Psoas muscle (tissue), 8 donors: ENCODE results near the gene SH3BP2. TPM values are rescaled to one million over a fixed set of nuclear protein-coding genes. Genes with fewer than 3 reads are reported as not detected.

Experiments used
- ATAC-seq, 4 donors: fragments of 200-7000 bp; cut with Tn5 transposase; one replicate each; pipeline ENCODE4 v1.9.1; 2020; ENCODE audit warnings: moderate library complexity in 3 of 4, mild to moderate bottlenecking in 2 of 4
- DNase-seq, 2 donors: peaks; one replicate each; pipeline ENCODE4 v3.0.0-alpha.2; 2020
- H3K27ac ChIP-seq: fragments of 200-600 bp; one replicate; pipeline ENCODE4 v1.8.0; 2022
- H3K27me3 ChIP-seq, 3 donors: fragments of 200-600 bp in 1 of 3; one replicate each; pipeline versions ENCODE4 v1.6.1 to v1.8.0; 2013 to 2022; ENCODE audit warnings: low read length in 2 of 3, mild to moderate bottlenecking in 2 of 3, moderate library complexity in 1 of 3; ENCODE audit not compliant: insufficient read depth in 3 of 3
- H3K36me3 ChIP-seq, 2 donors: fragments of 200-600 bp in 1 of 2; one replicate each; pipeline versions ENCODE4 v1.6.1 to v1.8.0; 2013 to 2022; ENCODE audit warnings: low read depth in 1 of 2, mild to moderate bottlenecking in 1 of 2, moderate library complexity in 1 of 2; ENCODE audit not compliant: insufficient read depth in 1 of 2
- H3K4me1 ChIP-seq: fragments of 200-600 bp; one replicate; pipeline ENCODE4 v1.8.0; 2022
- H3K4me3 ChIP-seq: fragments of 200-600 bp; one replicate; pipeline ENCODE4 v1.8.0; 2022; ENCODE audit warnings: mild to moderate bottlenecking
- H3K9me3 ChIP-seq: fragments of 200-600 bp; one replicate; pipeline ENCODE4 v1.8.0; 2022
- WGBS, 3 donors: extraction: QIAGEN DNeasy Blood & Tissue Kit; methylation state at CpG; one replicate each; pipeline versions ENCODE4 v1.1.6 to v1.1.7; 2013; 5-methylcytosine and 5-hydroxymethylcytosine counted together
- intact Hi-C, 2 donors: fragments of 100-400 bp; cut with DNase I; formaldehyde crosslinking; loops; one replicate each; pipeline versions ENCODE4 v1.11.0 to v1.14.2; 2022
- polyA plus RNA-seq, 3 donors: library from polyadenylated mRNA; stranded (reverse); fragments of 200-250 nt; gene quantifications; one replicate each; pipeline ENCODE4 v1.2.3, GENCODE V29; 2013
- total RNA-seq, 4 donors: library from RNA; stranded (reverse); fragmentation: NEBNext Ultra II Directional in 2 of 4; extraction: Animal tissue kit (Norgen Biotek cat#: 25700) in 2 of 4; gene quantifications; one replicate each; pipeline versions ENCODE4 v1.2.1 to v1.2.4, GENCODE V29; 2021 to 2023
- TF ChIP-seq, protein P1 (sequence below): fragments of 200-600 bp; IDR thresholded peaks from one replicate; pipeline ENCODE4 v1.8.0; 2022; ENCODE audit warnings: antibody characterized with exemption
- donor health status: healthy with polysubstance abuse.
- donor health status: DM: no; HTN: no; CAD: no; lungs with moderate emphysema.
- donor health status: Bipolar disorder and iron deficiency.
- donor health status: healthy.
- donor health status: DM: yes; HTN: yes; CAD: no.
- donor health status: DM: no; HTN: no; CAD: no.
- donor health status: DM: no; HTN: no; CAD: no.
- donor health status: DM: yes; HTN: yes; CAD: no.

SH3BP2 gene
- total and polyA plus RNA-seq, 7 donors = 7.1 to 18.1 (median 13.1) TPM

- intact Hi-C loops = loop anchor here in 1 of 2 donors (5.0 to 10.0 kb wide), 3 partner anchors 46 to 269 kb away; no protein-coding TSS in a partner anchor
- TF ChIP-seq, protein P1, sequence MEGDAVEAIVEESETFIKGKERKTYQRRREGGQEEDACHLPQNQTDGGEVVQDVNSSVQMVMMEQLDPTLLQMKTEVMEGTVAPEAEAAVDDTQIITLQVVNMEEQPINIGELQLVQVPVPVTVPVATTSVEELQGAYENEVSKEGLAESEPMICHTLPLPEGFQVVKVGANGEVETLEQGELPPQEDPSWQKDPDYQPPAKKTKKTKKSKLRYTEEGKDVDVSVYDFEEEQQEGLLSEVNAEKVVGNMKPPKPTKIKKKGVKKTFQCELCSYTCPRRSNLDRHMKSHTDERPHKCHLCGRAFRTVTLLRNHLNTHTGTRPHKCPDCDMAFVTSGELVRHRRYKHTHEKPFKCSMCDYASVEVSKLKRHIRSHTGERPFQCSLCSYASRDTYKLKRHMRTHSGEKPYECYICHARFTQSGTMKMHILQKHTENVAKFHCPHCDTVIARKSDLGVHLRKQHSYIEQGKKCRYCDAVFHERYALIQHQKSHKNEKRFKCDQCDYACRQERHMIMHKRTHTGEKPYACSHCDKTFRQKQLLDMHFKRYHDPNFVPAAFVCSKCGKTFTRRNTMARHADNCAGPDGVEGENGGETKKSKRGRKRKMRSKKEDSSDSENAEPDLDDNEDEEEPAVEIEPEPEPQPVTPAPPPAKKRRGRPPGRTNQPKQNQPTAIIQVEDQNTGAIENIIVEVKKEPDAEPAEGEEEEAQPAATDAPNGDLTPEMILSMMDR = no peak
- no peaks in the 10 kb centered on the region for H3K27me3 ChIP-seq
- H3K27ac ChIP-seq = no peak overlapping the region
- peak in 1 of 2 donors; percentile 19 for DNase-seq
- no peaks in the 10 kb centered on the region for H3K9me3 ChIP-seq
- no peaks in the 10 kb centered on the region for H3K36me3 ChIP-seq
- no peak for ATAC-seq
- peaks cover 5% of the 10 kb centered on the region for H3K4me1 ChIP-seq
- WGBS, 3 donors = 93 to 94% (median 93%) methylated on average over 12 of the region's 12 CpGs
- no peak overlapping the region for H3K4me3 ChIP-seq
Measured at GRCh38 chr4:2765832-2766526, 26.9 kb upstream of the SH3BP2 start.

GRCh38 chr4:2767046-2767704 lies 25.7 kb upstream of the SH3BP2 start:
- DNase-seq (peak in 1 of 2 donors; percentile 46), ATAC-seq (no peak)
- H3K36me3 ChIP-seq = no peaks in the 10 kb centered on the region
- H3K9me3 ChIP-seq = no peaks in the 10 kb centered on the region
- peaks cover 5% of the 10 kb centered on the region for H3K4me1 ChIP-seq
- H3K27me3 ChIP-seq = no peaks in the 10 kb centered on the region
- intact Hi-C loops = loop anchor here in 1 of 2 donors (5.0 to 10.0 kb wide), 3 partner anchors 45 to 268 kb away; no protein-coding TSS in a partner anchor
- WGBS, 3 donors = 85 to 92% (median 86%) methylated on average over 5 of the region's 5 CpGs
- TF ChIP-seq, protein P1 = no peak
- no peak overlapping the region for H3K27ac ChIP-seq
- H3K4me3 ChIP-seq = no peak overlapping the region

DNA sequence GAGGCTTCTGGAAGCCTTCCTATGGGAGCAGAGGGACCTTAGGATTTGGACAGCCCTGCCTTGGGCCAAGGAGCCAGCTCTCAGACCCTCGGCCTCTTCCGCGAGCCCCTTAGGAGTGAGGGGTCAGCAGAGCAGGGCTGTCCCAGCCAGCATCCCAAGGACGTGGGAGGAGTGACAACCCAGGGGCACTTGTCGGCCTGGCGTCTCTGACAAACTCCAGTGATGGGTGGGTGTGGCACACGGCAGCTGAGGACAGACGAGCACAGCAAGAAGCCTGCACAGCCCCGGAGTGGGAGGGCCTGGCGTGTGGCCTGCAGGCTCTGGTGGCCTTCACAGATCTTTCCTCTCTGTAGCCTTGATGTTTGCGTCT lies 25.2 kb upstream of the SH3BP2 start:
- DNase-seq (peak in 1 of 2 donors; percentile 43), ATAC-seq (no peak)
- TF ChIP-seq, protein P1 = no peak
- intact Hi-C loops = loop anchor here in 1 of 2 donors (5.0 to 10.0 kb wide), 3 partner anchors 45 to 267 kb away; no protein-coding TSS in a partner anchor
- Histone ChIP-seq H3K27me3 (no peaks in the 10 kb centered on the region), H3K36me3 (no peaks in the 10 kb centered on the region), H3K4me3 (no peak overlapping the region), H3K9me3 (no peaks in the 10 kb centered on the region), H3K4me1 (peaks cover 5% of the 10 kb centered on the region), H3K27ac (no peak overlapping the region)
- WGBS, 3 donors = 71 to 74% (median 73%) methylated on average over 11 of the region's 11 CpGs

GRCh38 chr4:2768124-2768523 lies 24.8 kb upstream of the SH3BP2 start:
- 85 to 91% (median 88%) methylated on average over 9 of the region's 9 CpGs for WGBS, 3 donors
- H3K4me3 ChIP-seq = no peak overlapping the region
- ATAC-seq (no peak), DNase-seq (peak in 1 of 2 donors; percentile 30)
- no peaks in the 10 kb centered on the region for H3K9me3 ChIP-seq
- H3K4me1 ChIP-seq = peaks cover 5% of the 10 kb centered on the region
- H3K27ac ChIP-seq = no peak overlapping the region
- intact Hi-C loops = loop anchor here in 1 of 2 donors (5.0 to 10.0 kb wide), 3 partner anchors 44 to 267 kb away; no protein-coding TSS in a partner anchor
- no peaks in the 10 kb centered on the region for H3K27me3 ChIP-seq
- H3K36me3 ChIP-seq = no peaks in the 10 kb centered on the region
- TF ChIP-seq, protein P1 = no peak
